Measurements from ENCODE around the gene DTX4.

- TF ChIP-seq, protein P1, sequence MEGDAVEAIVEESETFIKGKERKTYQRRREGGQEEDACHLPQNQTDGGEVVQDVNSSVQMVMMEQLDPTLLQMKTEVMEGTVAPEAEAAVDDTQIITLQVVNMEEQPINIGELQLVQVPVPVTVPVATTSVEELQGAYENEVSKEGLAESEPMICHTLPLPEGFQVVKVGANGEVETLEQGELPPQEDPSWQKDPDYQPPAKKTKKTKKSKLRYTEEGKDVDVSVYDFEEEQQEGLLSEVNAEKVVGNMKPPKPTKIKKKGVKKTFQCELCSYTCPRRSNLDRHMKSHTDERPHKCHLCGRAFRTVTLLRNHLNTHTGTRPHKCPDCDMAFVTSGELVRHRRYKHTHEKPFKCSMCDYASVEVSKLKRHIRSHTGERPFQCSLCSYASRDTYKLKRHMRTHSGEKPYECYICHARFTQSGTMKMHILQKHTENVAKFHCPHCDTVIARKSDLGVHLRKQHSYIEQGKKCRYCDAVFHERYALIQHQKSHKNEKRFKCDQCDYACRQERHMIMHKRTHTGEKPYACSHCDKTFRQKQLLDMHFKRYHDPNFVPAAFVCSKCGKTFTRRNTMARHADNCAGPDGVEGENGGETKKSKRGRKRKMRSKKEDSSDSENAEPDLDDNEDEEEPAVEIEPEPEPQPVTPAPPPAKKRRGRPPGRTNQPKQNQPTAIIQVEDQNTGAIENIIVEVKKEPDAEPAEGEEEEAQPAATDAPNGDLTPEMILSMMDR (conservative IDR thresholded peaks at IDR 0.05; ENCODE audit: low read length) = no peak
- TF ChIP-seq EZH2phosphoT487 (IDR thresholded peaks at IDR 0.05; ENCODE audit: borderline replicate concordance) = no peak
These were observed 40.3 kb downstream of the DTX4 start for GRCh38 chr11:59212222-59212621.

All from Loucy (cell line).